HepG2 (cell line): ENCODE results near the gene MYCT1. TPM values are rescaled to one million over a fixed set of nuclear protein-coding genes. Genes with fewer than 3 reads are reported as not detected.

Experiments used
- ATAC-seq: fragments of 200-7000 bp; cut with Tn5 transposase; 3 replicates; pipeline ENCODE4 v1.9.1; 2020; ENCODE audit warnings: mild to moderate bottlenecking, moderate library complexity
- BruUV-seq: library from RNA; stranded (reverse); fragments of 400-500 nt; replicated peaks from 2 replicates; lab custom pipeline; 2021; lab: Mats Ljungman, UMichigan
- CTCF ChIA-PET: fragments of 300-600 bp; formaldehyde crosslinking; extraction: SDS; loops from one replicate; lab custom pipeline; 2021; ENCODE audit warnings: low total read pairs, inconsistent platforms, low intra/inter-chr PET ratio; lab: Yijun Ruan, JAX
- POLR2A ChIA-PET: fragments of 350-600 bp; sonication (Branson Sonifier 250); formaldehyde crosslinking; loops from one replicate; lab custom pipeline; 2020; ENCODE audit warnings: antibody characterized with exemption, inconsistent platforms; lab: Yijun Ruan, JAX
- DNase-seq: peaks from one replicate; pipeline ENCODE4 v3.0.0-alpha.2; 2015; ENCODE audit warnings: low spot score
- FAIRE-seq: peaks from 3 replicates; lab custom pipeline; 2011; peaks lifted over from hg19 to GRCh38; lab: Jason Lieb, UNC
- H2AFZ ChIP-seq: one replicate; pipeline ENCODE4 v1.6.1; 2011; ENCODE audit warnings: low read length, inconsistent platforms
- H3K27ac ChIP-seq: fragments of 300-600 bp; 3 replicates; pipeline ENCODE4 v1.8.0; 2011; ENCODE audit warnings: mixed run types, mild to moderate bottlenecking, mixed read lengths, low read length, inconsistent platforms; ENCODE audit not compliant: insufficient read depth; ENCODE audit errors: extremely low read length
- H3K27me3 ChIP-seq, 2 experiments: fragments of 200-600 bp in 1 of 2; 2 replicates in 1 of 2; 3 replicates in 1 of 2; pipeline versions ENCODE4 v1.6.0 to v1.8.0; 2011; ENCODE audit warnings: low read length in 2 of 2, mild to moderate bottlenecking in 2 of 2, moderate library complexity in 2 of 2, inconsistent platforms in 1 of 2; ENCODE audit not compliant: insufficient read depth in 2 of 2, control insufficient read depth in 1 of 2
- H3K36me3 ChIP-seq, 2 experiments: fragments of 200-600 bp in 1 of 2; replicated peaks in 1 of 2; 2 replicates in 1 of 2; 3 replicates in 1 of 2; pipeline versions ENCODE4 v1.5.1 to v1.8.0; 2011; ENCODE audit warnings: low read length in 2 of 2, inconsistent platforms in 1 of 2; ENCODE audit not compliant: insufficient read depth in 2 of 2, control insufficient read depth in 1 of 2
- H3K4me1 ChIP-seq: 2 replicates; pipeline ENCODE4 v1.5.1; 2012; ENCODE audit warnings: low read length, inconsistent platforms; ENCODE audit not compliant: insufficient read depth
- H3K4me2 ChIP-seq: 2 replicates; pipeline ENCODE4 v1.6.0; 2011; ENCODE audit warnings: low read depth, low read length, inconsistent platforms
- H3K4me3 ChIP-seq, 3 experiments: fragments of 200-600 bp in 1 of 3; sonication (generic), shearing (Covaris generic) in 1 of 3; replicated peaks in 1 of 3; 2 replicates each; pipeline ENCODE4 v1.5.1; 2011 to 2016; ENCODE audit warnings: low read length in 3 of 3, inconsistent platforms in 2 of 3, low read depth in 2 of 3, mild to moderate bottlenecking in 2 of 3, control low read depth in 1 of 3, mixed read lengths in 1 of 3; ENCODE audit not compliant: insufficient read depth in 1 of 3
- H3K79me2 ChIP-seq: one replicate; pipeline ENCODE4 v1.6.1; 2011; ENCODE audit warnings: low read length, inconsistent platforms; ENCODE audit not compliant: insufficient read depth
- H3K9ac ChIP-seq: 2 replicates; pipeline ENCODE4 v1.6.0; 2011; ENCODE audit warnings: mild to moderate bottlenecking, low read depth, low read length, inconsistent platforms; ENCODE audit not compliant: insufficient read depth
- H3K9me3 ChIP-seq: 2 replicates; pipeline ENCODE4 v1.5.1; 2012; ENCODE audit warnings: mild to moderate bottlenecking, low read length
- H4K20me1 ChIP-seq: 2 replicates; pipeline ENCODE4 v1.6.0; 2011; ENCODE audit warnings: inconsistent platforms, mild to moderate bottlenecking, low read length, moderate library complexity; ENCODE audit not compliant: insufficient read depth
- ATF7 ChIP-seq, 2 experiments: fragments of 450-650 bp in 1 of 2; sonication (generic) in 1 of 2; formaldehyde crosslinking in 1 of 2; IDR thresholded peaks; 2 replicates each; pipeline versions ENCODE4 v1.4.0 to v1.6.1; 2016 to 2020; ENCODE audit warnings: antibody characterized with exemption in 1 of 2, mild to moderate bottlenecking in 1 of 2, missing genetic modification reagents in 1 of 2
- KLF6 ChIP-seq: IDR thresholded peaks from 2 replicates; pipeline ENCODE4 v1.8.0; 2016; ENCODE audit warnings: missing biosample characterization, missing genetic modification reagents
- MLLT10 ChIP-seq: sonication (generic); formaldehyde crosslinking; IDR thresholded peaks from 2 replicates; pipeline ENCODE4 v1.4.0; 2020; ENCODE audit warnings: missing genetic modification reagents
- NFYB ChIP-seq: sonication (generic); formaldehyde crosslinking; IDR thresholded peaks from 2 replicates; pipeline ENCODE4 v1.4.0; 2020; ENCODE audit warnings: missing genetic modification reagents
- ONECUT2 ChIP-seq: sonication (generic); formaldehyde crosslinking; IDR thresholded peaks from 2 replicates; pipeline ENCODE4 v1.4.0; 2020; ENCODE audit warnings: missing genetic modification reagents
- TBX3 ChIP-seq: fragments of 450-650 bp; IDR thresholded peaks from 2 replicates; pipeline ENCODE4 v1.6.1; 2017; ENCODE audit warnings: antibody characterized with exemption, mild to moderate bottlenecking, inconsistent platforms, borderline replicate concordance
- ZNF136 ChIP-seq: sonication (generic); formaldehyde crosslinking; IDR thresholded peaks from 2 replicates; pipeline ENCODE4 v1.8.1; 2022; ENCODE audit warnings: low read depth, mild to moderate bottlenecking, moderate library complexity, missing genetic modification reagents
- ZNF205 ChIP-seq: IDR thresholded peaks from 2 replicates; pipeline ENCODE4 v1.6.1; 2018; ENCODE audit warnings: missing biosample characterization, missing genetic modification reagents
- ZNF557 ChIP-seq: sonication (generic); formaldehyde crosslinking; IDR thresholded peaks from 2 replicates; pipeline ENCODE4 v1.4.0; 2020; ENCODE audit warnings: missing genetic modification reagents
- ZNF589 ChIP-seq: sonication (generic); formaldehyde crosslinking; conservative IDR thresholded peaks from 2 replicates; pipeline ENCODE4 v1.8.0; 2022; ENCODE audit warnings: mild to moderate bottlenecking, moderate library complexity, missing genetic modification reagents
- ZNF598 ChIP-seq: sonication (generic); formaldehyde crosslinking; IDR thresholded peaks from 2 replicates; pipeline ENCODE4 v1.5.1; 2020; ENCODE audit warnings: mild to moderate bottlenecking, missing genetic modification reagents, borderline replicate concordance
- ZNF775 ChIP-seq: sonication (generic); formaldehyde crosslinking; IDR thresholded peaks from 2 replicates; pipeline ENCODE4 v1.4.0; 2020; ENCODE audit warnings: missing genetic modification reagents, mild to moderate bottlenecking, moderate library complexity, borderline replicate concordance
- WGBS: methylation state at CpG from one replicate; pipeline ENCODE4 v1.1.6; 2017; ENCODE audit warnings: low lambda C conversion rate; 5-methylcytosine and 5-hydroxymethylcytosine counted together
- in situ Hi-C: cut with HindIII; loops from 2 replicates; pipeline ENCODE4 v1.10.0; 2017; ENCODE audit warnings: low pct_unique_long_range_greater_than_20kb; ENCODE audit not compliant: extremely low pct_ligation_motif_present
- intact Hi-C: fragments of 100-400 bp; cut with micrococcal nuclease; formaldehyde crosslinking; loops from one replicate; pipeline ENCODE4 v1.10.0; 2022; ENCODE audit not compliant: unreplicated experiment
- polyA plus RNA-seq, 8 experiments: library from polyadenylated mRNA; depleted of rRNA in 3 of 8; stranded (reverse) in 7 of 8; unstranded in 1 of 8; fragments of >200 nt; fragmentation: Illumina TruSeq in 4 of 8; extraction: Trizol in 4 of 8; gene quantifications; 2 replicates each; pipeline versions ENCODE4 v1.2.1 to v1.2.3, GENCODE V29; 2011 to 2016; ENCODE audit warnings: low read depth in 4 of 8, missing spikeins in 1 of 8, mixed read lengths in 1 of 8; ENCODE audit not compliant: insufficient read depth in 1 of 8
- total RNA-seq, 5 experiments: library from RNA; depleted of rRNA; stranded (reverse); fragments of >200 nt; fragmentation: Illumina TruSeq; extraction: Trizol; gene quantifications; 2 replicates each; pipeline ENCODE4 v1.2.3, GENCODE V29; 2016; ENCODE audit warnings: low read depth in 1 of 5
- TF ChIP-seq, protein P1 (sequence below): sonication (generic); formaldehyde crosslinking; IDR thresholded peaks from 2 replicates; pipeline ENCODE4 v1.4.0; 2020; ENCODE audit warnings: mild to moderate bottlenecking, low read depth, missing genetic modification reagents
- TF ChIP-seq, protein P2 (sequence below): sonication (generic); formaldehyde crosslinking; conservative IDR thresholded peaks from 2 replicates; pipeline ENCODE4 v1.4.0; 2020; ENCODE audit warnings: missing genetic modification reagents

MYCT1 gene
- total and polyA plus RNA-seq, 2 of the 13 experiments (the other 11 are each of a cell fraction or from before 2014, with no cell fraction given), result not detected

DNA sequence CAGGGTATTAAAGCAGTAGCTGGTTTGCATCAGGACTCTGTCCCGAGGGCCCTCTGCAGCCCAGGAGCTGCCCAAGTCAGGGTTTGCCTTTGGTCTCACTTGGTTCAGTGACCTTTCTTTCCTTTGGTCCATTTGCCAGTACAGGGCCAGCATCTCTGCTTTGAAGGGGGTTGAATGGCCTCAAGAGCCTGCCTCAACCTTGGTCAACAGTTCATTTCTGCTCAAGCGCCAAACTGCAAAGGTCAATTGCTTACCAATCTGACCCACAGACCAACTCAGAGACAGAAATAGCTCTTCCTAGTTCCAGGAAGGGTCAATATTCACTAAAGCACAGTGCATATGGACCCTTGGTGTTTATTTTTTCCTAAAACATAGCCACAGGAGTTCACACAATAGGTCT is 72.3 kb downstream of the MYCT1 start:
- Histone ChIP-seq H3K27ac (no peak overlapping the region), H3K79me2 (no peaks in the 10 kb centered on the region), H3K4me1 (no peaks in the 10 kb centered on the region), H4K20me1 (no peaks in the 10 kb centered on the region), H3K9ac (no peak overlapping the region), H2AFZ (no peak overlapping the region), H3K4me3 (no peak overlapping the region), H3K27me3 (no peaks in the 10 kb centered on the region), H3K9me3 (no peaks in the 10 kb centered on the region), H3K36me3 (no peaks in the 10 kb centered on the region), H3K4me2 (no peak overlapping the region)
- FAIRE-seq (no peak), ATAC-seq (no peak), DNase-seq (no peak)
- ChIA-PET CTCF (no interaction called here), POLR2A (no interaction called here)
- in situ Hi-C loops (no loop called here), intact Hi-C loops (no loop called here)
- no TSS peak for BruUV-seq
- no peak for TF ChIP-seq ONECUT2 (CRISPR knock-in tag)
- TF ChIP-seq TBX3, result no peak
- no peak for TF ChIP-seq ZNF598 (CRISPR knock-in tag)
- TF ChIP-seq, protein P1, sequence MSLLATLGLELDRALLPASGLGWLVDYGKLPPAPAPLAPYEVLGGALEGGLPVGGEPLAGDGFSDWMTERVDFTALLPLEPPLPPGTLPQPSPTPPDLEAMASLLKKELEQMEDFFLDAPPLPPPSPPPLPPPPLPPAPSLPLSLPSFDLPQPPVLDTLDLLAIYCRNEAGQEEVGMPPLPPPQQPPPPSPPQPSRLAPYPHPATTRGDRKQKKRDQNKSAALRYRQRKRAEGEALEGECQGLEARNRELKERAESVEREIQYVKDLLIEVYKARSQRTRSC (CRISPR knock-in tag), result no peak
- TF ChIP-seq MLLT10 (CRISPR knock-in tag), result no peak
- TF ChIP-seq ATF7 (IDR thresholded peaks at IDR 0.05), result no peak
- no peak for TF ChIP-seq ATF7 (CRISPR knock-in tag; IDR thresholded peaks at IDR 0.05)
- no peak for TF ChIP-seq ZNF775 (CRISPR knock-in tag)
- no peak for TF ChIP-seq ZNF136 (CRISPR knock-in tag)
- no peak for TF ChIP-seq NFYB (CRISPR knock-in tag)
- no peak for TF ChIP-seq ZNF205
- no peak for TF ChIP-seq ZNF589 (CRISPR knock-in tag)
- TF ChIP-seq, protein P2, sequence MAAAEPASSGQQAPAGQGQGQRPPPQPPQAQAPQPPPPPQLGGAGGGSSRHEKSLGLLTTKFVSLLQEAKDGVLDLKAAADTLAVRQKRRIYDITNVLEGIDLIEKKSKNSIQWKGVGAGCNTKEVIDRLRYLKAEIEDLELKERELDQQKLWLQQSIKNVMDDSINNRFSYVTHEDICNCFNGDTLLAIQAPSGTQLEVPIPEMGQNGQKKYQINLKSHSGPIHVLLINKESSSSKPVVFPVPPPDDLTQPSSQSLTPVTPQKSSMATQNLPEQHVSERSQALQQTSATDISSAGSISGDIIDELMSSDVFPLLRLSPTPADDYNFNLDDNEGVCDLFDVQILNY (CRISPR knock-in tag), result no peak
- no peak for TF ChIP-seq ZNF557
- no peak for TF ChIP-seq KLF6
- 0% methylated on average over 1 of the region's 2 CpGs for WGBS
